NCI-H1694 (cell line): Measurements from ENCODE around the gene UNC13D.

ENCODE experiments used
- DNase-seq: peaks from one replicate; lab custom pipeline; 2025; lab: John Stamatoyannopoulos, UW

UNC13D gene

GRCh38 chr17:75850928-75851692 is 6.9 kb upstream of the UNC13D start:
- no peak for DNase-seq

GRCh38 chr17:75849724-75850123 is 5.5 kb upstream of the UNC13D start:
- DNase-seq = no peak

GRCh38 chr17:75849279-75849646 is 5.1 kb upstream of the UNC13D start:
- no peak for DNase-seq

- peak; percentile 64 for DNase-seq
These were observed 4.5 kb upstream of the UNC13D start for GRCh38 chr17:75848523-75849278.

- DNase-seq = no peak
These were observed 3.7 kb upstream of the UNC13D start for GRCh38 chr17:75847614-75848522.

GRCh38 chr17:75846692-75847613 is 2.7 kb upstream of the UNC13D start:
- DNase-seq = no peak

GRCh38 chr17:75845933-75846691 is 1.9 kb upstream of the UNC13D start:
- no peak for DNase-seq

GRCh38 chr17:75845058-75845711 is 981 bp upstream of the UNC13D start:
- peak; percentile 10 for DNase-seq

- no peak for DNase-seq
These were observed 390 bp upstream of the UNC13D start for GRCh38 chr17:75844530-75845057.

- DNase-seq = no peak
These were observed 1.1 kb downstream of the UNC13D start for GRCh38 chr17:75842963-75843576.

- DNase-seq = no peak
These were observed 1.8 kb downstream of the UNC13D start for GRCh38 chr17:75842411-75842810.

GRCh38 chr17:75840799-75841164 is 3.4 kb downstream of the UNC13D start:
- no peak for DNase-seq

- no peak for DNase-seq
These were observed 4.0 kb downstream of the UNC13D start for GRCh38 chr17:75839942-75840798.

- DNase-seq = no peak
These were observed 5.8 kb downstream of the UNC13D start for GRCh38 chr17:75838410-75838809.

- DNase-seq = no peak
These were observed 6.3 kb downstream of the UNC13D start for GRCh38 chr17:75837899-75838298.

- DNase-seq = no peak
These were observed 7.6 kb downstream of the UNC13D start for GRCh38 chr17:75836605-75837004.

- DNase-seq = no peak
These were observed 8.6 kb downstream of the UNC13D start for GRCh38 chr17:75835654-75835987.

- no peak for DNase-seq
These were observed 9.1 kb downstream of the UNC13D start for GRCh38 chr17:75834928-75835653.
